ENCODE measurements around the gene SLC24A3. TPM values are rescaled to one million over a fixed set of nuclear protein-coding genes. Genes with fewer than 3 reads are reported as not detected.
A peak's percentile ranks its signal among the peaks of the same experiment; 100 is the strongest.

The SLC24A3 gene
- polyA plus RNA-seq, 1 experiment = 1.7 TPM

DNA sequence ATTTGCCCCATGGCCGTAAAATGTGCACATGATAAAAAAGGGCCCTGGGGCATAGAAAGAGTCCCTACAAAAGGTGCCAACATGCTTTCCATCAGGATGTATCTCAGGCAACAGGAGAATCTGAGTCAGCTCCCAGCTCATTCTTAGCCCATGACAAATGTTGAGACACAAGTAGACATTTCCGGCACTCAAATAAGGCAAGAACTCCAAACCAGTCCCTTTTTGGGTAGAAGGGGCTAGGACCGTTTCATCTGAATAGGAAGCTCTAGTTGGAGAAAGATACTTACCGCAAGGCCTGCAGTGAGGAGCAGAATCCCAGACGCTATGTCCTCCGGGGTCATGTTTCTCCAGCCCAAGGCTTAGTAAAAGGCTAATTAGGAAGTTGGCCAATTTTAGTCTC is 284.6 kb downstream of the SLC24A3 start:
- H3K4me3 ChIP-seq (ENCODE audit: low read depth, low read length) = no peak overlapping the region
- H3K36me3 ChIP-seq (ENCODE audit: control insufficient read depth, insufficient read depth, low read length) = no peaks in the 10 kb centered on the region
- CTCF ChIA-PET = no interaction called here
- TF ChIP-seq CTCF (IDR thresholded peaks at IDR 0.05; ENCODE audit: insufficient read depth, low read depth, low read length) = no peak
- DNase-seq (ENCODE audit: low read depth) = peak; percentile 63
- H3K27me3 ChIP-seq (ENCODE audit: control insufficient read depth, insufficient read depth, low read length) = no peaks in the 10 kb centered on the region
- POLR2A ChIA-PET = no interaction called here

GRCh38 chr20:19498756-19499155 is 286.3 kb downstream of the SLC24A3 start:
- ChIA-PET CTCF (no interaction called here), POLR2A (no interaction called here)
- no peak for TF ChIP-seq CTCF (IDR thresholded peaks at IDR 0.05; ENCODE audit: insufficient read depth, low read depth, low read length)
- no peak for DNase-seq (ENCODE audit: low read depth)
- H3K4me3 ChIP-seq (ENCODE audit: low read depth, low read length) = no peak overlapping the region
- no peaks in the 10 kb centered on the region for H3K27me3 ChIP-seq (ENCODE audit: control insufficient read depth, insufficient read depth, low read length)
- no peaks in the 10 kb centered on the region for H3K36me3 ChIP-seq (ENCODE audit: control insufficient read depth, insufficient read depth, low read length)

GRCh38 chr20:19501476-19502115 is 289.2 kb downstream of the SLC24A3 start:
- TF ChIP-seq CTCF (IDR thresholded peaks at IDR 0.05; ENCODE audit: insufficient read depth, low read depth, low read length) = no peak
- CTCF ChIA-PET = no interaction called here
- POLR2A ChIA-PET = interaction anchor here (1.0 kb wide), 1 partner anchor 241 kb away, joined by 4 read pairs; no protein-coding TSS in a partner anchor
- Histone ChIP-seq H3K36me3 (ENCODE audit: control insufficient read depth, insufficient read depth, low read length) (no peaks in the 10 kb centered on the region), H3K27me3 (ENCODE audit: control insufficient read depth, insufficient read depth, low read length) (no peaks in the 10 kb centered on the region), H3K4me3 (ENCODE audit: low read depth, low read length) (no peak overlapping the region)
- no peak for DNase-seq (ENCODE audit: low read depth)

DNA sequence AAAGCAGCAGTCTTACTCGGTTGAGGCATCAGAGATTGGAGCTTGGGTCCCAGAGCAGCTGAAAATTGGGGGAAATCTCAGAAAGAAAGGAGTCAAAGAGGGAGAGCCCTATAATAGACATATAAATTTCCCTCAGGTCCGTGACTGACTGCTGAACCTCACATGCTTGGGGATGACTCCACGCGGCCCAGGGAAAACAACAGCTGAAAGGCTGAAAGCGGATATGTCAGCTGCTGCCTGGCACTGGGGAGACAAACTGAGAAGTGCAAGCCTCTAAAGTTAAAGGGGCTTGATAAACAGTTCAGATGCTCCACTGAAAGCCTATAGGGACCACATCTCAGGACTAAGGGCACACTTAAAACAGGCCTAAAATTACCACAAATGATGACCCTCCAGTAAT is 289.7 kb downstream of the SLC24A3 start:
- CTCF ChIA-PET = no interaction called here
- DNase-seq (ENCODE audit: low read depth) = no peak
- Histone ChIP-seq H3K4me3 (ENCODE audit: low read depth, low read length) (no peak overlapping the region), H3K36me3 (ENCODE audit: control insufficient read depth, insufficient read depth, low read length) (no peaks in the 10 kb centered on the region), H3K27me3 (ENCODE audit: control insufficient read depth, insufficient read depth, low read length) (no peaks in the 10 kb centered on the region)
- no peak for TF ChIP-seq CTCF (IDR thresholded peaks at IDR 0.05; ENCODE audit: insufficient read depth, low read depth, low read length)
- POLR2A ChIA-PET = interaction anchor here (1.0 kb wide), 1 partner anchor 241 kb away, joined by 4 read pairs; no protein-coding TSS in a partner anchor

GRCh38 chr20:19504251-19504650 is 291.8 kb downstream of the SLC24A3 start:
- no peaks in the 10 kb centered on the region for H3K36me3 ChIP-seq (ENCODE audit: control insufficient read depth, insufficient read depth, low read length)
- no peaks in the 10 kb centered on the region for H3K27me3 ChIP-seq (ENCODE audit: control insufficient read depth, insufficient read depth, low read length)
- H3K4me3 ChIP-seq (ENCODE audit: low read depth, low read length) = no peak overlapping the region
- no peak for DNase-seq (ENCODE audit: low read depth)
- no peak for TF ChIP-seq CTCF (IDR thresholded peaks at IDR 0.05; ENCODE audit: insufficient read depth, low read depth, low read length)
- CTCF ChIA-PET = no interaction called here
- POLR2A ChIA-PET = no interaction called here

Measured in BJ (cell line).